HG03025 (cell line): ENCODE data around the gene HMCN2.

Experiments used
- ATAC-seq: cut with Tn5 transposase; IDR thresholded peaks from one replicate; pipeline ENCODE4 v1.9.1; 2021; ENCODE audit warnings: mild to moderate bottlenecking, moderate library complexity; ENCODE audit not compliant: unreplicated experiment, low FRiP score

Gene HMCN2

DNA sequence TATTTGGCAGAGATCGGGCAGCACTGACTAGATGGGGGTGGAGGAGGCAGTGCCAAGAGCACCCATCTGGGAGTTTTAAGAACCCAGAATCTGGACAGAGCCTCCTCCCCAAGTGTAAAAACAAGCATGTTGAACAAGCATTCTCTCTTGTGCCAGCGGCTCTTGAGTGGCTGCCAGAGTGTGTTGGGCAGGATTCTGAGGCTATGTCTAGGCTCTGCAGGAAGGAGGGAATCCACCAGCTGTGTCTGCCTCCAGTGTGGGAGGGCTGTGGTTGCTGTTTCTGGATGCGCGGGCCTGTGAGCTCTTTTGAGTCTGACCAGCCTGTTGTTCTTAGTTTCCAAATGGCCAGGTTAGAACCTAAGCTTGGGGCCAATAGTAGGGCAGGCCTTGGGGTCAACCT, 39.8 kb downstream of the HMCN2 start:
- ATAC-seq: no peak

GRCh38 chr9:130306823-130307666, 41.5 kb downstream of the HMCN2 start:
- no peak for ATAC-seq

- ATAC-seq: no peak
These were observed 42.0 kb downstream of the HMCN2 start for GRCh38 chr9:130307667-130307943.

GRCh38 chr9:130308081-130308571, 42.6 kb downstream of the HMCN2 start:
- no peak for ATAC-seq

DNA sequence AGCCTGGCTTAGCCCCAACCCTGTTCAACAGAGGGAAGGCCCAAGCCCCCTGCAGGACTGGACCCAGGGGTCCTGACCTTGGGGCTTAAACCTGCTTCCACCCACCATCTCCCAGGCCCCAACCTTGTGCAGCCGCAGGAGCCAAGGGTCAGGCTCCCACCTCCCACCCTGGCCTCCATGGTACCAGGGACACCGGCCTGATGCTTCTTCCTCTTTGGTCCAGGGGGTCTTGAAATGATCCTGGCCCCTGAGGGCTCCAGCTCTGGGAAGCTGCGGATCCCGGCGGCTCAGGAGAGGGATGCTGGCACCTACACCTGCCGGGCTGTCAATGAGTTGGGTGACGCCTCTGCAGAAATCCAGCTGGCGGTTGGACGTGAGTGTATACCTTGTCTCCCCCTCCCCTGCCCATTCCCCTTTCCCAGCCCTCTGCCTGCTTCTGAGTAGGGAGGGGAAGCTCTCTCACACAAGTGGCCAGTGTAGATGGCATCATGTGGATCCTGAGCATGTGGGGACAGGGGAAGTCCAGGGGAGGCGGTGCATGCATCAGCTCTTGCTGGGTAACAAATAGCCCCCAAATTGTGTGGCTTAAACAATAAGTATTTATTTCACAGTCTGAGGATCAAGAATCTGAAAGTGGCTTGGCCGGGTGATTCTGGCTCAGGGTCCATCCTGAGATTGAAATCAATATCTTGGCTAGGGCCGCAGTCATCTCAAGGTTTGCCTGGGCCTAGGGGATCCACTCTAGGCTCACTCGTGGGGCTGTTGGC, 44.3 kb downstream of the HMCN2 start:
- ATAC-seq: no peak

DNA sequence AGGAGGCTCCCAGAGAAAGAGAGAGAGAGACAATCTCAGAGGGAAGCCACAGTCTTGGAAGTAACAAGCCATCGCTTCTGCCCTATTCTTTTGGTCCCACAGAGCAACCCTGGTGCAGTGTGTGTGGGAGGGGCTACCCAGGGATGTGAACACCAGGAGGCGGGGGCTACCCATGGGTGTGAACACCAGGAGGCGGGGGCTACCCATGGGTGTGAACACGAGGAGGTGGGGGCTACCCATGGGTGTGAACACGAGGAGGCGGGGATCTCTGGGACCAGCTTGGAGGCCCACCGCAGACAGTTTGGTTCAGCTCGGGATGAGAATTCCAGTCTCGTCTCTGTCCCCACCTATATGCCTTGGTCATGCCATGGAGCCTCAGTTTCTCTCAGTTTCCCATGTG, 44.9 kb downstream of the HMCN2 start:
- no peak for ATAC-seq

- no peak for ATAC-seq
These were observed 45.4 kb downstream of the HMCN2 start for GRCh38 chr9:130311003-130311402.

GRCh38 chr9:130311408-130312140, 46.0 kb downstream of the HMCN2 start:
- ATAC-seq: no peak

DNA sequence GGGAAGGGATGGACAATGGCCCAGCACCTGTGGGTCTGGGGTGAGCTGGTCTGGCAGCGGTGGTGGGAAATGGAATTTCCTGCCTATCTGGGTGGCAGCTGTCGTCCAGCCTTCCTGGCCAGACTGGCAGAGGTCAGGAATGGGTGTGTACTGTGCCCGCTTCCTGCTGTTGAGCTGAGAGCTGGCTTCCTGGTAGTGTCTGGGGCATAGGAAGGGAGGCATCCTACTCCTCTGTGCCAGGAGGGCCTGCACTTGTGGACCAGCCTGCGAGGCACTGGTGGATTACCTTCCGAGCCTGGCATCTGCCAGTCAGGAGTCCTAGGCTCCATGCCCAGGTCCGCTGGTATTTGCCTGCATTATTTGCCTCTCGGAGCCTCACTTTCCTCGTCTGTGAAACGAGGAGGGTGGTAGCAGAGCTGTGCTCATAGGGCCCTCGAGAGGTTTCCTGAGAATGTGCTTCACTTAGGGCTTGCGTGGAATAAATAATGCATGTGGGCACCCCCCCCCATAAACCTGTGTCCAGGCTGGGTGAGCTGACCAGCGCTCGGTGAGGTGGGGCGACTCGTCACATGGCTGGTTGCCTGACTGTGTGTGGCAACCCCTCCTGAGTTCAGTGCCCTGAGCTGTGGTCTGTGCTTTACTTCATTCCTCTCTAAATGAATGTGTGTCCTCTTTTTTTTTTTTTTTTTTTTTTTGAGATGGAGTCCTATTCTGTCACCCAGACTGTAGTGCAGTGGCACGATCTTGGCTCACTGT, 47.7 kb downstream of the HMCN2 start:
- ATAC-seq: no peak

DNA sequence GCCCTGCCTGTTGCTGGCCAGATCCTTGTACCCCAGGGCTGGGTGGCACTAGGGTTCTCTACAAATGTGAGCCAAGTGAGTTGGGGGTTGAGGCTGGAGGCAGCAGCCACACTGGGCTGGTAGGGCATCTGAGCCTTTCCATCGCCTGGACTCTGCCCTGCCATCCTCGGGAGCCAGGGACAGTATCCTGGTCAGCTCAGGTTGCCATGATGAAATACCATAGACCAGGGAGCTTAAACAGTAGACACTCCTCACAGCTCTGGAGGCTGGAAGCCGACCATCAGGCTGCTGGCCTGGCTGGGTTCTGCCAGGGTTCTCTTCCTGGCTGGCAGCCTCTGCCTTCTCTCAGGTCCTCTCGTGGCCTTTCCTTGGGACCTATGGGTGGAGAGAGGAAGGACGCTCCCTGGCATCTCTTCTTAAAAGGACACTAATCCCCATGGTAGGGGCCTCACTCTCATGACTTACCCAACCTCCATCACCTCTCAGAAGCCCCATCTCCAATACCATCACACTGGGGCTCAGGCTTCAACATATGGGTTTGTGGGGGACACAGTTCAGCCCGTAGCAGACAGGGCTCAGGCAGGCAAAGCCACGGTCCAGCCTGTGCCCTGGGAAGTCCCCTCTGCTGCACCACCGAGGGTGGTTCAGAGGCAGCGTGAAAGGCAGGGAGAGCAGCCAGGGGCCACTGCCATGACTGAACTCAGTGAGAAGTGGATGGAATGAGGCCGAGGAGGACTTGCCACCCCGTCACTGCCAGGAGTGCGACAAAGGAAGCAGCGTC, 50.1 kb downstream of the HMCN2 start:
- ATAC-seq: no peak

DNA sequence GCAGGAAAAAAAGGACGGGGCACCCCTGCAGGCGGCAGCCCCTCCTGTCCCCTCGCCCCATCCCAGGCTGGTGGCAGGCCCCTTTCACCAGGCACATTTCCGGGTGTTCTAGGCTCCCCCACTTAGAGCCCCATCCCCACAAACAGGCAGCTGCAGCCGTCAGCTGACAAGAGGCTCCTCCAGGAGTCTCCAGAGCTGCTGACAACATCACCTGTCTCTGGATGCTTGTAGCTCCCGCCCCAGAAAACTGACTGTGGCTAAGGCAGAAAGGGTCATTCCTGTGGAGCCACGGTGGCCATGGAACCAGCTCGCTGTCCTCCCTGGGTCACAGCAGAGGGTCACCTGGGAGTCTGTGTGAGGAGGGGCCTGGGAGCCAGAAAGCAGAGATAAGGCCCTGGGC, 50.9 kb downstream of the HMCN2 start:
- no peak for ATAC-seq

- no peak for ATAC-seq
These were observed 53.7 kb downstream of the HMCN2 start for GRCh38 chr9:130319300-130319699.

DNA sequence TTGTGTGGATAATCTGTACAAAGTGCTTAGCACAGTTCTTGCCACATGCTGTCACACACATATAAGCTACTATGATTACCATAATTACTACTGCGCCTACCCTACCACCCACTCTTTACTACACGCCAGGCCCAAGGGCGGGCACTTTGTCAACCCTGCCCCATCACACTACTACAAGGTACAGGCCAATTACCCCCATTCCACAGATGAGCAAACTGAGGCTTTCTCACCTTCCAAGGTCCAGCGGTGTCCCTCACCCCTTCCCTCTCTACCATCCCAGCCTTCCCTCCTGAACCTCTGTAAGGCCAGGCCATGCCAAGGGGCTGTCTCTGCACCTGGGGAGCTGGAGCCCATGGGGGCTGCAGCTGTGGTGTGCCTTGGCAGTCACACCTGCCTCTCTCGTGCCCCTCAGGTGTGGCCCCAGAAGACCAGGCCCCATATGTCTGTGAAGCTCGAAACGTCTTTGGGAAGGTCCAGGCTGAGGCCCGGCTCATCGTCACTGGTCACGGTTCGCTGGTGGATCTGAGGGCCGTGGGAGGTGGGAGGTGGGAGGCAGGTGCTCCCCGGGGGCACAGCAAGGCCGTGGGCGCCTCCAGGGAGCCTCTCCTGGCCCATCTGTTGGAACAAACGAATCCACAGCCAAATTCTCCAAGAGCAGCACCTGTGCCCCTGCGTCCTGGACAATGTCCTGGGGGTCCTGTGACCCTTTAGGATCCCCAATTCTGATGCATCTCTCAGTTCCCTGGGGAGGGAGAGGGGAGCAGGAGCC, 54.6 kb downstream of the HMCN2 start:
- no peak for ATAC-seq

DNA sequence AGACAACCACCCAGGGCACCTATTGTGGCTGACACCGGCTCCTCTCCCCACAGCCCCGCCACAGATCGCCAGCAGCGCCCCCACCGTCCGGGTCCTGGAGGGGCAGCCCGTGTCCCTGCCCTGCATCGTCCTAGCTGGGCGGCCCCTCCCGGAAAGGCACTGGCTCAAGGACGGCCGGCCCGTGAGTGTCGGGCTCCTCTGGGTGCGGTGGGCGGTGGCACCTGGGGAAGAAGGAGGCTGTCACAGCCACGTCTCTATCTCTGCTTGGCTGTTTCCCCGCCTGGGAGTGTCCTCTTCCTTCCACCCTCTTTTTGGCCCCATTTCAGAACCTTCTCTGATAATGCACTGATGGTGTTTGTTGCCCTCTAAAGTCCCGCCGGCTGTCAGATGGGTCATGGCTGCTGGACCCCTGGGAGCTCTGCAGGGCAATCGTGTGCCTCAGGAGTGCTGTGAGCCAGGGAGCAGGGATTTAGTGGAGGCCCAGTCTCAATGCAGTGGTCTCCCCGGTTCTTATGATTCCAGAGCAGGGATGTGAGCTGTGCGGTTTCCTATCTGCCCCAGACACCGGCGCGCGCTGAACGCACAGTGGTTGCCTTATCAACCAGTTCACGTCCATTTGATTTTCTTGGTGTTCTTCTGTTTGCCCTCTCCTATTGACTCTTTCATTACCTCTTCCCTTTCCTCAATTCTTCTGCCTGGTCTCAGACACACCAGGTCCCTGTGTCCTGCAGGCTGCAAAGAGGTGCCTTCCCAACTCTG, 55.3 kb downstream of the HMCN2 start:
- no peak for ATAC-seq

DNA sequence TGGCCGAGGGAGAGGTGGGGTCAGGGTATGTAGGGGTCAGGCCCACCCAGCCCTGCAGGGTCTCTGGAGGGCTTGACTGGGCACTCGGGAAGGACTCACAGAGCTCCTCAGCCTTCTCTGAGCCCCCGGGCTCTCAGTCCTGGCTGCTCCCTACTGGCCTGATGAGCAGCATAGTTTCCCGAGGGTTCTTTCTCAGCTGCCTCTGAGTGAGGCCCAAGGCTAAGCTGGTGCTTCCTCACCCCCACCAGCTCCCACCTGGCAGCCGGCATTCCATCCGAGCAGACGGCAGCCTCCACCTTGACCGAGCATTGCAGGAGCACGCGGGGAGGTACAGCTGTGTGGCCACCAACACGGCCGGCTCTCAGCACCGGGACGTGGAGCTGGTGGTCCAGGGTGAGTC, 56.0 kb downstream of the HMCN2 start:
- ATAC-seq: no peak

DNA sequence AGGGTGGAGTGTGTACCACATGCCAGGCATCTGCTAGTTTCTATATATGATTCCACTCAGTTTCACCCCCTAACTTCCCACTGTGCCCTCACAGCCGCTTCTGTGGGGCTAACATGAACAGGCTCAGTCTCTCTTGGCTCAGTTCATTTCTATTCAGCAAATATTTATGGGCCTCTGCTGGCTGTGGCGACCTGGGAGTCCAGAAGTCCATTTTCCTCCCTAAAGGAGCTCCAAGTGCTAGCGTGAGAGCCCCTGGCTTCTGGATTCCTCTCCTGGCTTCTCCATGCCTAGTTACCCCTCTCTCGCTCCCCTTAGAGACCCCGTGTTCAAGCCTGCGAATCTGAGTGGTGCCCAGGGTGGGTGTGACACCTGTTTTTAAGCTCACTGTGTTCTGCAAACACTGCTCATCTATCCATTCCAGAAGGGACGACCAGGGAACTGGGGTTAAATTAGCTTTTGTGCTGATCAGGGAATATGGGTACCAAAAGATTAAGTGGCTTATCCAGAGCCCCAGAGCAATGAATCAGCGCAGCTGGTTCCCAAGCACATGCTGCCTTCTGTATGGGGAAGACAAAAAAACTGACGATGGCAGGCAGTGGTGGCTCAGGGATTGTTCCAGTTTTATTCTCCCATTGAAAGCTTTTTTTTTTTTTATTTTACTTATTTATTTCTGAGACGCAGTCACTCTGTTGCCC, 57.6 kb downstream of the HMCN2 start:
- no peak for ATAC-seq

DNA sequence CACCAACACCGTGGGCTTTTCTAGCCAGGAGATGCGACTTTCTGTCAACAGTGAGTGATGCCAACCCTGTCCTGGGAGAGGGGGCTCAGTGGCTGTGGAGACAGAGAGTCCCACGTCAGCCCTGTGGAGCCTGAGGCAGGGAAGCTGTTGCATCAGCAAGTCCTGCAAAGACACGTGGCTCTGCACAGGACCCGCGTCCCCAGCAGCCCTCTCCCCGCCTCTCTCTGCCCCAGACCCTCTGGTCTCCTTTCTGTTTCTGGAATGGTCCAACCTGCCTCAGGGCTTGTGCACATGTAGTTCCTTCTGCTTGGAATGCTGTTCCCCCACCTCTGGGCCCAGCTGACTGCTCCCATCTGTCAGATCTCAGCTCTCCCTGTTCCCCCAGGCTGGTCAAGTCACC, 60.4 kb downstream of the HMCN2 start:
- no peak for ATAC-seq
